Lower leg skin (tissue), 3 donors: ENCODE data around the gene OGG1.

ENCODE experiments used
- POLR2A ChIP-seq, 2 donors: fragments of 450-650 bp; IDR thresholded peaks; one replicate each; pipeline ENCODE4 v1.6.1; 2016 to 2017; ENCODE audit warnings: antibody characterized with exemption in 2 of 2, mild to moderate bottlenecking in 1 of 2, moderate library complexity in 1 of 2
- TF ChIP-seq, protein P1 (sequence below), 3 donors: fragments of 450-650 bp; IDR thresholded peaks; one replicate each; pipeline ENCODE4 v1.5.1; 2016; ENCODE audit warnings: antibody characterized with exemption in 3 of 3, mild to moderate bottlenecking in 3 of 3, moderate library complexity in 2 of 3

DNA sequence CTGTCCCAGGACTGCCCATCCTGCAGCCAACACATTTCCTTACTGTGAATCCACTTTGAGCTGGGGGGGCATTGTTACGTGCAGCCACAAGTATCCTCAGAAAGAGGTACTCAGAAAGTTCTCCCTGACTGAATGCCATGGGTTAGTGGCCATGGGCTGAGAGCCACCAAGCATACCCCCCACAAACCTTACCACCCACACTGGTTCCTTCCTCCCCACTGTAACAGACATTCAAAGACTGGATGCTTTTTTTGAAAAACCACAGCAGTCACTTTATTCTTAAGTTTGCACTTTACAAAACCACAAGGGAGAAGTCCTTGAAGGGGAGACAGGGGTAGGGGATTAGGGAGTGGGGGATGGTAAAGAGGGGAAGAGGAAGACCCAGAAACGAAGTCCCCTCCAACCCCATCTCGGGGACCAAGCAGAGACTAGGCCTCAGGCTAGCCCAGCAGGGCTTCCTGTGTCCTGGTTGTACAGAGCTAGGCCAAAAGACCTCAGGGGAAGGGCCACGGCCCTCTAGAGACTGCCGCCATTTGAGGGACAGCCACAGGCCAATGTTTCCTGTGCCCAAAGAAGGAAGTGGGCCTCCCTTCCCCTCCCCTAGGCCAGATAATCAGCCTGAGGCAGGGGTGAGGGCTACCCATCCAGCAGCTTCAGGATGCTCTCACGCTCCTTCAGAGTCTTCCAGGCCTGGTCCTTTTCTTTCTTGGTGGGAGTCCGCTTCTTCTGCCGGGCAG is 30.1 kb downstream of the OGG1 start:
- no peak for TF ChIP-seq POLR2A (IDR thresholded peaks at IDR 0.05)
- TF ChIP-seq, protein P1, sequence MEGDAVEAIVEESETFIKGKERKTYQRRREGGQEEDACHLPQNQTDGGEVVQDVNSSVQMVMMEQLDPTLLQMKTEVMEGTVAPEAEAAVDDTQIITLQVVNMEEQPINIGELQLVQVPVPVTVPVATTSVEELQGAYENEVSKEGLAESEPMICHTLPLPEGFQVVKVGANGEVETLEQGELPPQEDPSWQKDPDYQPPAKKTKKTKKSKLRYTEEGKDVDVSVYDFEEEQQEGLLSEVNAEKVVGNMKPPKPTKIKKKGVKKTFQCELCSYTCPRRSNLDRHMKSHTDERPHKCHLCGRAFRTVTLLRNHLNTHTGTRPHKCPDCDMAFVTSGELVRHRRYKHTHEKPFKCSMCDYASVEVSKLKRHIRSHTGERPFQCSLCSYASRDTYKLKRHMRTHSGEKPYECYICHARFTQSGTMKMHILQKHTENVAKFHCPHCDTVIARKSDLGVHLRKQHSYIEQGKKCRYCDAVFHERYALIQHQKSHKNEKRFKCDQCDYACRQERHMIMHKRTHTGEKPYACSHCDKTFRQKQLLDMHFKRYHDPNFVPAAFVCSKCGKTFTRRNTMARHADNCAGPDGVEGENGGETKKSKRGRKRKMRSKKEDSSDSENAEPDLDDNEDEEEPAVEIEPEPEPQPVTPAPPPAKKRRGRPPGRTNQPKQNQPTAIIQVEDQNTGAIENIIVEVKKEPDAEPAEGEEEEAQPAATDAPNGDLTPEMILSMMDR (IDR thresholded peaks at IDR 0.05), result no peak
